Cardiac fibroblast (primary cell): ENCODE results near the gene COL11A1.

Source experiments
- DNase-seq, 2 donors: peaks; one replicate each; pipeline versions ENCODE4 v3.0.0 to v3.0.0-alpha.2; 2010; ENCODE audit warnings: low read depth in 2 of 2
- H3K4me3 ChIP-seq, 2 donors: replicated peaks in 1 of 2; 1 replicate in 1 of 2; 2 replicates in 1 of 2; pipeline ENCODE4 v1.5.1; 2011; ENCODE audit warnings: low read depth in 2 of 2, low read length in 2 of 2, mild to moderate bottlenecking in 2 of 2, moderate library complexity in 1 of 2
- CTCF ChIP-seq: IDR thresholded peaks from one replicate; pipeline ENCODE4 v1.5.1; 2011; ENCODE audit warnings: low read depth, mild to moderate bottlenecking, low read length, inconsistent platforms

The COL11A1 gene

GRCh38 chr1:103089221-103089620 lies 19.1 kb downstream of the COL11A1 start:
- no peak overlapping the region for H3K4me3 ChIP-seq
- no peak for DNase-seq
- TF ChIP-seq CTCF: no peak

GRCh38 chr1:103087256-103087655 lies 21.1 kb downstream of the COL11A1 start:
- H3K4me3 ChIP-seq: no peak overlapping the region
- no peak for DNase-seq
- TF ChIP-seq CTCF: no peak

GRCh38 chr1:103084181-103084580 lies 24.1 kb downstream of the COL11A1 start:
- peak in 1 of 2 donors; percentile 20 for DNase-seq

GRCh38 chr1:103075316-103076000 lies 32.9 kb downstream of the COL11A1 start:
- no peak for TF ChIP-seq CTCF

More at GRCh38 chr1:103084181-103084580, 24.1 kb downstream of the COL11A1 start:
- no peak overlapping the region for H3K4me3 ChIP-seq
- TF ChIP-seq CTCF: no peak

GRCh38 chr1:103074224-103074623 lies 34.1 kb downstream of the COL11A1 start:
- DNase-seq: no peak
- TF ChIP-seq CTCF: no peak

More at GRCh38 chr1:103075316-103076000, 32.9 kb downstream of the COL11A1 start:
- DNase-seq: no peak
- H3K4me3 ChIP-seq: no peak overlapping the region

GRCh38 chr1:103069201-103069600 lies 39.1 kb downstream of the COL11A1 start:
- no peak for TF ChIP-seq CTCF
- no peak for DNase-seq
- no peak overlapping the region for H3K4me3 ChIP-seq

More at GRCh38 chr1:103074224-103074623, 34.1 kb downstream of the COL11A1 start:
- H3K4me3 ChIP-seq: no peak overlapping the region

- no peak for TF ChIP-seq CTCF
- peak; percentile 46 to 47 for DNase-seq
- H3K4me3 ChIP-seq: no peak overlapping the region
These were observed 44.4 kb downstream of the COL11A1 start for GRCh38 chr1:103063921-103064320.
